Measurements from ENCODE around the gene UAP1L1. TPM values are rescaled to one million over a fixed set of nuclear protein-coding genes. Genes with fewer than 3 reads are reported as not detected.

The UAP1L1 gene
- total and polyA plus RNA-seq, 9 of the 15 experiments (the other 6 are each of a cell fraction or from before 2014, with no cell fraction given) = 0.20 to 8.6 (median 3.7) TPM

DNA sequence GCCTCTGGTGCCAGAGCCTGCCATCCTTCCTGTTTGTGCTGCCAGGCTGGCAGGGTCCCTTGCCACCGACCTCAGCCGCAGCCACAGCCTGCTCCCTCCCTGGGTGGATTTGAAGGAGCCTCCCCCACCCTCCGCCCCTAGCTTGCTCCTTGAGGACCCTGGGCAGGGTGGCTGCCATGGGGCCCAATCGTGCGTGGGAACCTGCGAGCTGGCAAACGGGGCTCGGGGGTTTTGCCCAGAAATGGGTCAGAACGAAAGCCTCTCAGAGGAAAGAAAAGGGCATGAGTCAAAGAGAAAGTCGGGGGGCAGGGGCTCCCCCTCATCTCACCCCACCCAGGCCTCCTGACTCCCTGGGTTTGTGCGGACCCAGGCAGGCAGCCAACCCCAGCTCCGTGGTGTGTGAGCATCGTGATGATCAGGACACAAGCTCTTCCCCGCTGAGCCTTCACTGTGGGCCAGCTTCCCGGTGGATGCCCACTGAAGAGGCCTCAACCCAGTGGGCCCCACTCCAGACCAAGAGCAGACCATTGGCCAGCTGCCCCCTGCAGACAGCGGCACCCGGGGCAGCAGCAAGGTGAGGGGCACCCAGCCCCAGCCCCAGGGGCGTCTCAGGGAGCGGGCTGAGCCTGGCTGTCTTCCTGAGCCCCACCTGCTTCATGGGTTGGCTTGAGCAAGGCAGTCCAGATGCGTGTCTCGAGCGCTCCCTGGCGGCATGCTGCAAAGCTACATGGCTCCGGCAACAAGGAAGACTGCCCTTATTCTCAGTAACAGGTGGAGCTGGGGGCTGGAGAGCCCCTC, 42.4 kb upstream of the UAP1L1 start (continued):
- TF ChIP-seq CBFB (CRISPR knock-in tag; IDR thresholded peaks at IDR 0.05) (no peak), HDAC1 (IDR thresholded peaks at IDR 0.05) (no peak), DMBX1 (CRISPR knock-in tag; IDR thresholded peaks at IDR 0.05; ENCODE audit: borderline replicate concordance) (no peak), CTBP1 (IDR thresholded peaks at IDR 0.05; ENCODE audit: borderline replicate concordance) (peak; percentile 67), SMARCC2 (IDR thresholded peaks at IDR 0.05; ENCODE audit: low read depth) (no peak), JUND (IDR thresholded peaks at IDR 0.05; ENCODE audit: borderline replicate concordance, low read depth, low read length) (peak; percentile 35; the same call in 1 of the 2 replicates), JUND (tag; IDR thresholded peaks at IDR 0.05; ENCODE audit: borderline replicate concordance, low read depth, low read length) (no peak), SMARCA5 (IDR thresholded peaks at IDR 0.05) (no peak), SMARCE1 (IDR thresholded peaks at IDR 0.05) (no peak), ZKSCAN8 (CRISPR knock-in tag; IDR thresholded peaks at IDR 0.05) (no peak), CC2D1A (IDR thresholded peaks at IDR 0.05) (peak; percentile 79), PRMT5 (CRISPR knock-in tag; IDR thresholded peaks at IDR 0.05) (no peak), ZBTB11 (CRISPR knock-in tag; IDR thresholded peaks at IDR 0.05) (no peak), SPI1 (IDR thresholded peaks at IDR 0.05; ENCODE audit: borderline replicate concordance, low read depth, low read length) (no peak), MEIS2 (IDR thresholded peaks at IDR 0.05; ENCODE audit: partially characterized antibody) (no peak), CHCHD3 (CRISPR knock-in tag; IDR thresholded peaks at IDR 0.05) (no peak)
- TF ChIP-seq, protein P1, sequence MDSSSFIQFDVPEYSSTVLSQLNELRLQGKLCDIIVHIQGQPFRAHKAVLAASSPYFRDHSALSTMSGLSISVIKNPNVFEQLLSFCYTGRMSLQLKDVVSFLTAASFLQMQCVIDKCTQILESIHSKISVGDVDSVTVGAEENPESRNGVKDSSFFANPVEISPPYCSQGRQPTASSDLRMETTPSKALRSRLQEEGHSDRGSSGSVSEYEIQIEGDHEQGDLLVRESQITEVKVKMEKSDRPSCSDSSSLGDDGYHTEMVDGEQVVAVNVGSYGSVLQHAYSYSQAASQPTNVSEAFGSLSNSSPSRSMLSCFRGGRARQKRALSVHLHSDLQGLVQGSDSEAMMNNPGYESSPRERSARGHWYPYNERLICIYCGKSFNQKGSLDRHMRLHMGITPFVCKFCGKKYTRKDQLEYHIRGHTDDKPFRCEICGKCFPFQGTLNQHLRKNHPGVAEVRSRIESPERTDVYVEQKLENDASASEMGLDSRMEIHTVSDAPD (CRISPR knock-in tag; IDR thresholded peaks at IDR 0.05) = no peak
- TF ChIP-seq, protein P2, sequence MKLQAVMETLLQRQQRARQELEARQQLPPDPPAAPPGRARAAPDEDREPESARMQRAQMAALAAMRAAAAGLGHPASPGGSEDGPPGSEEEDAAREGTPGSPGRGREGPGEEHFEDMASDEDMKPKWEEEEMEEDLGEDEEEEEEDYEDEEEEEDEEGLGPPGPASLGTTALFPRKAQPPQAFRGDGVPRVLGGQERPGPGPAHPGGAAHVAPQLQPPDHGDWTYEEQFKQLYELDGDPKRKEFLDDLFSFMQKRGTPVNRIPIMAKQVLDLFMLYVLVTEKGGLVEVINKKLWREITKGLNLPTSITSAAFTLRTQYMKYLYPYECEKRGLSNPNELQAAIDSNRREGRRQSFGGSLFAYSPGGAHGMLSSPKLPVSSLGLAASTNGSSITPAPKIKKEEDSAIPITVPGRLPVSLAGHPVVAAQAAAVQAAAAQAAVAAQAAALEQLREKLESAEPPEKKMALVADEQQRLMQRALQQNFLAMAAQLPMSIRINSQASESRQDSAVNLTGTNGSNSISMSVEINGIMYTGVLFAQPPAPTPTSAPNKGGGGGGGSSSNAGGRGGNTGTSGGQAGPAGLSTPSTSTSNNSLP (IDR thresholded peaks at IDR 0.05; ENCODE audit: borderline replicate concordance, low read depth, low read length) = no peak
- TF ChIP-seq, protein P3, sequence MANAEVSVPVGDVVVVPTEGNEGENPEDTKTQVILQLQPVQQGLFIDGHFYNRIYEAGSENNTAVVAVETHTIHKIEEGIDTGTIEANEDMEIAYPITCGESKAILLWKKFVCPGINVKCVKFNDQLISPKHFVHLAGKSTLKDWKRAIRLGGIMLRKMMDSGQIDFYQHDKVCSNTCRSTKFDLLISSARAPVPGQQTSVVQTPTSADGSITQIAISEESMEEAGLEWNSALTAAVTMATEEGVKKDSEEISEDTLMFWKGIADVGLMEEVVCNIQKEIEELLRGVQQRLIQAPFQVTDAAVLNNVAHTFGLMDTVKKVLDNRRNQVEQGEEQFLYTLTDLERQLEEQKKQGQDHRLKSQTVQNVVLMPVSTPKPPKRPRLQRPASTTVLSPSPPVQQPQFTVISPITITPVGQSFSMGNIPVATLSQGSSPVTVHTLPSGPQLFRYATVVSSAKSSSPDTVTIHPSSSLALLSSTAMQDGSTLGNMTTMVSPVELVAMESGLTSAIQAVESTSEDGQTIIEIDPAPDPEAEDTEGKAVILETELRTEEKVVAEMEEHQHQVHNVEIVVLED (CRISPR knock-in tag; IDR thresholded peaks at IDR 0.05) = no peak

All from K562 (cell line).